Breast epithelium (tissue), 4 donors: ENCODE measurements around the gene MS4A8. TPM values are rescaled to one million over a fixed set of nuclear protein-coding genes. Genes with fewer than 3 reads are reported as not detected.

ENCODE experiments used
- DNase-seq, 2 donors: peaks; one replicate each; pipeline ENCODE4 v3.0.0-alpha.2; 2019; ENCODE audit warnings: low spot score in 2 of 2
- H3K27ac ChIP-seq, 2 donors: fragments of 200-600 bp; sonication (generic) in 1 of 2; one replicate each; pipeline ENCODE4 v1.5.1; 2016 to 2019; ENCODE audit warnings: mild to moderate bottlenecking in 1 of 2
- H3K27me3 ChIP-seq, 2 donors: fragments of 200-600 bp; sonication (generic) in 1 of 2; one replicate each; pipeline versions ENCODE4 v1.5.1 to v1.6.0; 2017 to 2019; ENCODE audit warnings: control low read depth in 1 of 2, mild to moderate bottlenecking in 1 of 2
- H3K36me3 ChIP-seq: fragments of 200-600 bp; one replicate; pipeline ENCODE4 v1.5.1; 2019
- H3K4me1 ChIP-seq, 2 donors: fragments of 200-600 bp; sonication (generic); one replicate each; pipeline ENCODE4 v1.5.1; 2016 to 2019; ENCODE audit warnings: control low read depth in 1 of 2
- H3K4me3 ChIP-seq, 3 donors: fragments of 200-600 bp; sonication (generic); 1 replicate in 2 of 3; 2 replicates in 1 of 3; pipeline ENCODE4 v1.5.1; 2016 to 2019; ENCODE audit warnings: mild to moderate bottlenecking in 3 of 3, moderate library complexity in 2 of 3
- H3K9me3 ChIP-seq, 2 donors: fragments of 200-600 bp; sonication (generic) in 1 of 2; one replicate each; pipeline ENCODE4 v1.5.1; 2016 to 2019; ENCODE audit warnings: control low read depth in 1 of 2
- CTCF ChIP-seq, 3 donors: fragments of 450-650 bp; IDR thresholded peaks; one replicate each; pipeline ENCODE4 v1.5.1; 2016 to 2017; ENCODE audit warnings: antibody characterized with exemption in 3 of 3, mild to moderate bottlenecking in 3 of 3, moderate library complexity in 3 of 3
- POLR2A ChIP-seq: fragments of 450-650 bp; IDR thresholded peaks from one replicate; pipeline ENCODE4 v1.6.1; 2016; ENCODE audit warnings: antibody characterized with exemption, mild to moderate bottlenecking, moderate library complexity
- POLR2AphosphoS5 ChIP-seq, 3 donors: sonication (generic); formaldehyde crosslinking; IDR thresholded peaks; one replicate each; pipeline ENCODE4 v1.6.1; 2017; ENCODE audit warnings: antibody characterized with exemption in 3 of 3
- intact Hi-C: fragments of 100-400 bp; cut with DNase I; formaldehyde crosslinking; loops from one replicate; pipeline ENCODE4 v1.15.1; 2023; ENCODE audit warnings: low total_unique reads
- total RNA-seq, 3 donors: library from RNA; depleted of rRNA; stranded (reverse); fragments of >200 nt; gene quantifications; one replicate each; pipeline ENCODE4 v1.1.0, GENCODE V29; 2016

Gene MS4A8
- total RNA-seq, 3 donors from 2014 or later: 0.66 TPM; not detected in 2

- intact Hi-C loops: no loop called here
- Histone ChIP-seq H3K4me1 (no peaks in the 10 kb centered on the region), H3K9me3 (no peaks in the 10 kb centered on the region), H3K36me3 (no peaks in the 10 kb centered on the region), H3K27ac (no peak overlapping the region), H3K4me3 (no peak overlapping the region), H3K27me3 (peaks cover 0 to 5% of the 10 kb centered on the region in 2 donors)
- TF ChIP-seq CTCF (IDR thresholded peaks at IDR 0.05) (no peak), POLR2A (no peak), POLR2AphosphoS5 (IDR thresholded peaks at IDR 0.05) (no peak)
- DNase-seq: no peak
Measured at GRCh38 chr11:60743058-60743457, 43.6 kb downstream of the MS4A8 start.

- no peaks in the 10 kb centered on the region for H3K36me3 ChIP-seq
- H3K27ac ChIP-seq: no peak overlapping the region
- H3K4me1 ChIP-seq: no peaks in the 10 kb centered on the region
- TF ChIP-seq CTCF (IDR thresholded peaks at IDR 0.05): no peak
- H3K4me3 ChIP-seq: no peak overlapping the region
- DNase-seq: no peak
- intact Hi-C loops: no loop called here
- peaks cover 0 to 3% of the 10 kb centered on the region in 2 donors for H3K27me3 ChIP-seq
- no peaks in the 10 kb centered on the region for H3K9me3 ChIP-seq
Measured at GRCh38 chr11:60744114-60744513, 44.7 kb downstream of the MS4A8 start.

- TF ChIP-seq CTCF (IDR thresholded peaks at IDR 0.05): no peak
- TF ChIP-seq POLR2AphosphoS5 (IDR thresholded peaks at IDR 0.05): no peak
- TF ChIP-seq POLR2A: no peak
- no peak for DNase-seq
- intact Hi-C loops: no loop called here
Measured at GRCh38 chr11:60747359-60747873, 48.0 kb downstream of the MS4A8 start.

GRCh38 chr11:60748225-60748624 is 48.8 kb downstream of the MS4A8 start:
- H3K27me3 ChIP-seq: no peaks in the 10 kb centered on the region
- H3K4me3 ChIP-seq: no peak overlapping the region
- TF ChIP-seq CTCF (IDR thresholded peaks at IDR 0.05) (no peak), POLR2AphosphoS5 (IDR thresholded peaks at IDR 0.05) (no peak), POLR2A (no peak)
- H3K4me1 ChIP-seq: no peaks in the 10 kb centered on the region
- intact Hi-C loops: no loop called here
- H3K9me3 ChIP-seq: no peaks in the 10 kb centered on the region
- DNase-seq: no peak
- H3K36me3 ChIP-seq: no peaks in the 10 kb centered on the region
- H3K27ac ChIP-seq: no peak overlapping the region

More at GRCh38 chr11:60747359-60747873, 48.0 kb downstream of the MS4A8 start:
- Histone ChIP-seq H3K36me3 (no peaks in the 10 kb centered on the region), H3K27me3 (no peaks in the 10 kb centered on the region), H3K4me3 (no peak overlapping the region), H3K4me1 (no peaks in the 10 kb centered on the region), H3K27ac (no peak overlapping the region), H3K9me3 (no peaks in the 10 kb centered on the region)

- no peak overlapping the region for H3K27ac ChIP-seq
- no peak for DNase-seq
- intact Hi-C loops: no loop called here
- no peaks in the 10 kb centered on the region for H3K36me3 ChIP-seq
- H3K9me3 ChIP-seq: no peaks in the 10 kb centered on the region
- H3K4me1 ChIP-seq: no peaks in the 10 kb centered on the region
- TF ChIP-seq POLR2AphosphoS5 (IDR thresholded peaks at IDR 0.05) (no peak), POLR2A (no peak), CTCF (IDR thresholded peaks at IDR 0.05) (no peak)
- H3K27me3 ChIP-seq: no peaks in the 10 kb centered on the region
- no peak overlapping the region for H3K4me3 ChIP-seq
Measured at GRCh38 chr11:60748821-60749220, 49.4 kb downstream of the MS4A8 start.
